Skeletal muscle cell (primary cell): ENCODE results near the gene FKBP6.
"Not testable (repeated sequence)": the region's sequence is repeated elsewhere in the genome, so short reads cannot be mapped to it uniquely, and the experiment has no call there.

Experiments used
- DNase-seq: peaks from one replicate; pipeline ENCODE4 v3.0.0-alpha.2; 2010; ENCODE audit warnings: low read depth
- H3K4me3 ChIP-seq: 2 replicates; pipeline ENCODE4 v1.5.1; 2011; ENCODE audit warnings: low read depth, mild to moderate bottlenecking, control low read depth, low read length, moderate library complexity

FKBP6 gene

GRCh38 chr7:73320009-73320408 lies 8.0 kb upstream of the FKBP6 start:
- not testable (repeated sequence) for DNase-seq, H3K4me3 ChIP-seq

- not testable (repeated sequence) for DNase-seq, H3K4me3 ChIP-seq
Measured at GRCh38 chr7:73323434-73324080, 4.4 kb upstream of the FKBP6 start.

GRCh38 chr7:73324081-73324845 lies 3.7 kb upstream of the FKBP6 start:
- not testable (repeated sequence) for DNase-seq, H3K4me3 ChIP-seq

- DNase-seq, H3K4me3 ChIP-seq: not testable (repeated sequence)
Measured at GRCh38 chr7:73325424-73325823, 2.5 kb upstream of the FKBP6 start.

- not testable (repeated sequence) for H3K4me3 ChIP-seq, DNase-seq
Measured at GRCh38 chr7:73327449-73327848, 512 bp upstream of the FKBP6 start.

GRCh38 chr7:73328696-73329095 lies 735 bp downstream of the FKBP6 start:
- no peak for DNase-seq
- no peak overlapping the region for H3K4me3 ChIP-seq

GRCh38 chr7:73329861-73330581 lies 2.1 kb downstream of the FKBP6 start:
- H3K4me3 ChIP-seq: no peak overlapping the region
- DNase-seq: no peak

GRCh38 chr7:73330772-73331171 lies 2.8 kb downstream of the FKBP6 start:
- no peak for DNase-seq

GRCh38 chr7:73332447-73332846 lies 4.5 kb downstream of the FKBP6 start:
- DNase-seq: no peak
- no peak overlapping the region for H3K4me3 ChIP-seq

More at GRCh38 chr7:73330772-73331171, 2.8 kb downstream of the FKBP6 start:
- H3K4me3 ChIP-seq: no peak overlapping the region

- DNase-seq: no peak
- no peak overlapping the region for H3K4me3 ChIP-seq
Measured at GRCh38 chr7:73338321-73338720, 10.4 kb downstream of the FKBP6 start.

GRCh38 chr7:73340514-73340913 lies 12.6 kb downstream of the FKBP6 start:
- DNase-seq: no peak
- no peak overlapping the region for H3K4me3 ChIP-seq

- no peak overlapping the region for H3K4me3 ChIP-seq
- peak; percentile 26 for DNase-seq
Measured at GRCh38 chr7:73341877-73342276, 13.9 kb downstream of the FKBP6 start.

- peak overlapping the region; percentile 13 for H3K4me3 ChIP-seq
- DNase-seq: peak; percentile 23
Measured at GRCh38 chr7:73342645-73343044, 14.7 kb downstream of the FKBP6 start.

GRCh38 chr7:73343671-73344380 lies 15.9 kb downstream of the FKBP6 start:
- DNase-seq: no peak
- no peak overlapping the region for H3K4me3 ChIP-seq

- no peak for DNase-seq
- H3K4me3 ChIP-seq: no peak overlapping the region
Measured at GRCh38 chr7:73345538-73345937, 17.6 kb downstream of the FKBP6 start.

GRCh38 chr7:73345951-73346350 lies 18.0 kb downstream of the FKBP6 start:
- no peak overlapping the region for H3K4me3 ChIP-seq
- no peak for DNase-seq

- no peak for DNase-seq
- no peak overlapping the region for H3K4me3 ChIP-seq
Measured at GRCh38 chr7:73349763-73350162, 21.8 kb downstream of the FKBP6 start.

GRCh38 chr7:73350306-73351068 lies 22.5 kb downstream of the FKBP6 start:
- H3K4me3 ChIP-seq: no peak overlapping the region
- DNase-seq: no peak
